HG03575 (cell line): ENCODE measurements around the gene CNTNAP2.

Experiments used
- ATAC-seq: cut with Tn5 transposase; IDR thresholded peaks from one replicate; pipeline ENCODE4 v1.9.1; 2021; ENCODE audit not compliant: unreplicated experiment, insufficient number of reproducible peaks, low FRiP score; ENCODE audit errors: extremely low read depth

Gene CNTNAP2

GRCh38 chr7:147196481-147196880, 1079.9 kb downstream of the CNTNAP2 start:
- no peak for ATAC-seq

GRCh38 chr7:147197006-147197405, 1080.4 kb downstream of the CNTNAP2 start:
- ATAC-seq = no peak

- ATAC-seq = no peak
These were observed 1083.3 kb downstream of the CNTNAP2 start for GRCh38 chr7:147199868-147200267.

GRCh38 chr7:147207988-147208387, 1091.4 kb downstream of the CNTNAP2 start:
- ATAC-seq = no peak

GRCh38 chr7:147231275-147231674, 1114.7 kb downstream of the CNTNAP2 start:
- ATAC-seq = no peak

- ATAC-seq = no peak
These were observed 1119.2 kb downstream of the CNTNAP2 start for GRCh38 chr7:147235645-147236382.

- ATAC-seq = no peak
These were observed 1123.9 kb downstream of the CNTNAP2 start for GRCh38 chr7:147240468-147240867.

- ATAC-seq = no peak
These were observed 1128.7 kb downstream of the CNTNAP2 start for GRCh38 chr7:147245274-147245673.

GRCh38 chr7:147249956-147250355, 1133.4 kb downstream of the CNTNAP2 start:
- ATAC-seq = no peak

GRCh38 chr7:147251751-147252325, 1135.2 kb downstream of the CNTNAP2 start:
- ATAC-seq = no peak

GRCh38 chr7:147261693-147262092, 1145.1 kb downstream of the CNTNAP2 start:
- no peak for ATAC-seq

- ATAC-seq = no peak
These were observed 1148.9 kb downstream of the CNTNAP2 start for GRCh38 chr7:147265528-147265927.

GRCh38 chr7:147276106-147276505, 1159.5 kb downstream of the CNTNAP2 start:
- no peak for ATAC-seq

- no peak for ATAC-seq
These were observed 1160.3 kb downstream of the CNTNAP2 start for GRCh38 chr7:147276783-147277370.

GRCh38 chr7:147279514-147279913, 1162.9 kb downstream of the CNTNAP2 start:
- no peak for ATAC-seq

- ATAC-seq = no peak
These were observed 1163.4 kb downstream of the CNTNAP2 start for GRCh38 chr7:147279964-147280374.

- ATAC-seq = no peak
These were observed 1165.6 kb downstream of the CNTNAP2 start for GRCh38 chr7:147282204-147282603.

- no peak for ATAC-seq
These were observed 1179.6 kb downstream of the CNTNAP2 start for GRCh38 chr7:147296201-147296600.

- ATAC-seq = no peak
These were observed 1180.4 kb downstream of the CNTNAP2 start for GRCh38 chr7:147296986-147297385.

GRCh38 chr7:147298611-147299043, 1182.0 kb downstream of the CNTNAP2 start:
- ATAC-seq = no peak
